CD4-positive, alpha-beta T cell treated with Interleukin-21 for 1 hour (primary cell): Measurements from ENCODE around the gene TRIOBP.
"Not testable (repeated sequence)": the region's sequence is repeated elsewhere in the genome, so short reads cannot be mapped to it uniquely, and the experiment has no call there.

Experiments
- DNase-seq: peaks from one replicate; pipeline ENCODE4 v3.0.0-alpha.2; 2020

Gene TRIOBP

GRCh38 chr22:37777122-37777687 is 80.4 kb downstream of the TRIOBP start:
- no peak for DNase-seq

- no peak for DNase-seq
Observed at GRCh38 chr22:37778370-37779009, 81.6 kb downstream of the TRIOBP start.

GRCh38 chr22:37781434-37782059 is 84.7 kb downstream of the TRIOBP start:
- DNase-seq = no peak

GRCh38 chr22:37782340-37783168 is 85.7 kb downstream of the TRIOBP start:
- DNase-seq = no peak

GRCh38 chr22:37784829-37785495 is 88.1 kb downstream of the TRIOBP start:
- DNase-seq = no peak

GRCh38 chr22:37790234-37790633 is 93.4 kb downstream of the TRIOBP start:
- DNase-seq = no peak

GRCh38 chr22:37792494-37792893 is 95.6 kb downstream of the TRIOBP start:
- DNase-seq = no peak

GRCh38 chr22:37794376-37794775 is 97.5 kb downstream of the TRIOBP start:
- no peak for DNase-seq

GRCh38 chr22:37796079-37796478 is 99.2 kb downstream of the TRIOBP start:
- no peak for DNase-seq

GRCh38 chr22:37797259-37797658 is 100.4 kb downstream of the TRIOBP start:
- DNase-seq = not testable (repeated sequence)

GRCh38 chr22:37797874-37798500 is 101.1 kb downstream of the TRIOBP start:
- DNase-seq = no peak

- not testable (repeated sequence) for DNase-seq
Observed at GRCh38 chr22:37799979-37800378, 103.1 kb downstream of the TRIOBP start.

- no peak for DNase-seq
Observed at GRCh38 chr22:37801946-37802309, 105.1 kb downstream of the TRIOBP start.

GRCh38 chr22:37802310-37803194 is 105.7 kb downstream of the TRIOBP start:
- no peak for DNase-seq

- DNase-seq = no peak
Observed at GRCh38 chr22:37803195-37803638, 106.4 kb downstream of the TRIOBP start.

GRCh38 chr22:37803639-37804351 is 106.9 kb downstream of the TRIOBP start:
- no peak for DNase-seq

GRCh38 chr22:37804352-37804880 is 107.6 kb downstream of the TRIOBP start:
- no peak for DNase-seq

GRCh38 chr22:37804881-37805809 is 108.3 kb downstream of the TRIOBP start:
- DNase-seq = peak; percentile 77

- DNase-seq = no peak
Observed at GRCh38 chr22:37805810-37806277, 109.0 kb downstream of the TRIOBP start.
